IMR-90 (cell line): ENCODE results near the gene ELP2. TPM values are rescaled to one million over a fixed set of nuclear protein-coding genes. Genes with fewer than 3 reads are reported as not detected.

Experiments
- ATAC-seq: fragments of 200-7000 bp; cut with Tn5 transposase; 2 replicates; pipeline ENCODE4 v1.9.1; 2020; ENCODE audit warnings: low read depth, mild to moderate bottlenecking, moderate library complexity
- BruUV-seq: library from RNA; stranded (reverse); fragments of 400-500 nt; replicated peaks from 2 replicates; lab custom pipeline; 2021; lab: Mats Ljungman, UMichigan
- CTCF ChIA-PET: fragments of 300-600 bp; formaldehyde crosslinking; extraction: SDS; loops from one replicate; lab custom pipeline; 2021; ENCODE audit warnings: antibody characterized with exemption; lab: Yijun Ruan, JAX
- POLR2A ChIA-PET: fragments of 300-600 bp; sonication (Branson Sonifier 250); formaldehyde crosslinking; loops from one replicate; lab custom pipeline; 2022; ENCODE audit warnings: antibody characterized with exemption; ENCODE audit not compliant: unreplicated experiment; lab: Charles Lee
- DNase-seq: peaks from one replicate; pipeline ENCODE4 v3.0.0; 2013
- H2AFZ ChIP-seq: replicated peaks from 2 replicates; pipeline ENCODE3; 2013; ENCODE audit warnings: low read length, mild to moderate bottlenecking; ENCODE audit not compliant: poor library complexity
- H2AK5ac ChIP-seq: 2 replicates; pipeline ENCODE4 v1.6.1; 2013; ENCODE audit warnings: low read depth, low read length, inconsistent platforms
- H2AK9ac ChIP-seq: replicated peaks from 2 replicates; pipeline ENCODE3; 2013; ENCODE audit warnings: mild to moderate bottlenecking, low read depth, low read length, moderate library complexity; ENCODE audit not compliant: poor library complexity
- H2BK120ac ChIP-seq: 2 replicates; pipeline ENCODE4 v1.6.1; 2013; ENCODE audit warnings: low read depth, low read length, inconsistent platforms
- H2BK15ac ChIP-seq: 3 replicates; pipeline ENCODE4 v1.6.1; 2013; ENCODE audit warnings: low read depth, low read length, inconsistent platforms
- H2BK20ac ChIP-seq: 2 replicates; pipeline ENCODE4 v1.6.1; 2013; ENCODE audit warnings: low read depth, mild to moderate bottlenecking, inconsistent platforms, low read length, moderate library complexity
- H2BK5ac ChIP-seq: 2 replicates; pipeline ENCODE4 v1.6.1; 2013; ENCODE audit warnings: mild to moderate bottlenecking, low read depth, low read length, inconsistent platforms; ENCODE audit not compliant: poor library complexity, severe bottlenecking
- H3K14ac ChIP-seq: replicated peaks from 2 replicates; pipeline ENCODE4 v1.6.1; 2013; ENCODE audit warnings: low read depth, low read length, inconsistent platforms
- H3K18ac ChIP-seq: 2 replicates; pipeline ENCODE4 v1.6.1; 2013; ENCODE audit warnings: low read depth, low read length, control low read depth
- H3K23ac ChIP-seq: 2 replicates; pipeline ENCODE4 v1.6.1; 2013; ENCODE audit warnings: low read depth, low read length, inconsistent platforms
- H3K27ac ChIP-seq: 2 replicates; pipeline ENCODE4 v1.5.1; 2013; ENCODE audit warnings: mild to moderate bottlenecking, control low read depth, low read length; ENCODE audit not compliant: insufficient read depth
- H3K27me3 ChIP-seq: 2 replicates; pipeline ENCODE4 v1.6.1; 2013; ENCODE audit warnings: low read length; ENCODE audit not compliant: control insufficient read depth, insufficient read depth
- H3K36me3 ChIP-seq: 2 replicates; pipeline ENCODE4 v1.6.1; 2013; ENCODE audit warnings: low read length, mixed read lengths; ENCODE audit not compliant: control insufficient read depth, insufficient read depth
- H3K4ac ChIP-seq: 2 replicates; pipeline ENCODE4 v1.6.1; 2013; ENCODE audit warnings: low read depth, low read length, inconsistent platforms
- H3K4me1 ChIP-seq: 2 replicates; pipeline ENCODE4 v1.6.1; 2013; ENCODE audit warnings: low read length, mixed read lengths; ENCODE audit not compliant: control insufficient read depth, insufficient read depth
- H3K4me2 ChIP-seq: 2 replicates; pipeline ENCODE4 v1.6.1; 2013; ENCODE audit warnings: low read depth, mild to moderate bottlenecking, control low read depth, low read length, moderate library complexity
- H3K4me3 ChIP-seq: 2 replicates; pipeline ENCODE4 v1.5.1; 2013; ENCODE audit warnings: low read depth, mild to moderate bottlenecking, control low read depth, low read length, moderate library complexity; ENCODE audit not compliant: insufficient read depth
- H3K56ac ChIP-seq: 2 replicates; pipeline ENCODE4 v1.6.1; 2013; ENCODE audit warnings: low read length, inconsistent platforms; ENCODE audit not compliant: insufficient read depth; ENCODE audit errors: extremely low read depth
- H3K79me1 ChIP-seq, 2 experiments: 2 replicates each; pipeline ENCODE4 v1.6.1; 2013; ENCODE audit warnings: low read length in 2 of 2, inconsistent platforms in 1 of 2, low read depth in 1 of 2
- H3K9ac ChIP-seq: 2 replicates; pipeline ENCODE4 v1.6.1; 2013; ENCODE audit warnings: low read depth, low read length, control low read depth
- H3K9me1 ChIP-seq: 2 replicates; pipeline ENCODE4 v1.6.1; 2013; ENCODE audit warnings: low read length, inconsistent platforms; ENCODE audit not compliant: insufficient read depth
- H3K9me3 ChIP-seq: 2 replicates; pipeline ENCODE4 v1.6.1; 2013; ENCODE audit warnings: low read length; ENCODE audit not compliant: control insufficient read depth, insufficient read depth
- H4K20me1 ChIP-seq: 2 replicates; pipeline ENCODE4 v1.6.1; 2013; ENCODE audit warnings: low read length, inconsistent platforms; ENCODE audit not compliant: insufficient read depth
- H4K5ac ChIP-seq: 2 replicates; pipeline ENCODE4 v1.6.1; 2013; ENCODE audit warnings: mild to moderate bottlenecking, low read depth, low read length, control low read depth
- H4K8ac ChIP-seq, 2 experiments: 2 replicates each; pipeline ENCODE4 v1.6.1; 2013; ENCODE audit warnings: low read depth in 2 of 2, low read length in 2 of 2, control low read depth in 1 of 2, inconsistent platforms in 1 of 2
- H4K91ac ChIP-seq: 2 replicates; pipeline ENCODE4 v1.6.1; 2013; ENCODE audit warnings: low read depth, low read length, inconsistent platforms; ENCODE audit not compliant: insufficient read depth
- BHLHE40 ChIP-seq: fragments of 150-350 bp; IDR thresholded peaks from 2 replicates; pipeline ENCODE4 v1.6.1; 2016; ENCODE audit warnings: mild to moderate bottlenecking, low read depth, low read length
- CEBPB ChIP-seq: IDR thresholded peaks from 2 replicates; pipeline ENCODE4 v1.6.1; 2012; ENCODE audit warnings: low read depth, low read length, improper control_type of control experiment
- CHD1 ChIP-seq: IDR thresholded peaks from 2 replicates; pipeline ENCODE4 v1.6.1; 2012; ENCODE audit warnings: low read depth, low read length, improper control_type of control experiment
- ELK1 ChIP-seq: fragments of 150-350 bp; IDR thresholded peaks from 2 replicates; pipeline ENCODE4 v1.6.1; 2016; ENCODE audit warnings: low read depth, mild to moderate bottlenecking, low read length, moderate library complexity, borderline replicate concordance
- FOS ChIP-seq: fragments of 150-350 bp; IDR thresholded peaks from 2 replicates; pipeline ENCODE4 v1.6.1; 2016; ENCODE audit warnings: low read depth, low read length
- MAZ ChIP-seq: IDR thresholded peaks from 2 replicates; pipeline ENCODE4 v1.6.1; 2012; ENCODE audit warnings: low read depth, mild to moderate bottlenecking, low read length, improper control_type of control experiment, moderate library complexity, borderline replicate concordance
- NFE2L2 ChIP-seq: fragments of 150-350 bp; IDR thresholded peaks from 2 replicates; pipeline ENCODE4 v1.6.1; 2016; ENCODE audit warnings: low read depth, mild to moderate bottlenecking, low read length
- POLR2A ChIP-seq: IDR thresholded peaks from 2 replicates; pipeline ENCODE4 v1.6.1; 2012; ENCODE audit warnings: mild to moderate bottlenecking, low read depth, low read length
- RAD21 ChIP-seq: IDR thresholded peaks from 2 replicates; pipeline ENCODE4 v1.6.1; 2012; ENCODE audit warnings: low read length, improper control_type of control experiment
- RCOR1 ChIP-seq: IDR thresholded peaks from 2 replicates; pipeline ENCODE4 v1.6.1; 2012; ENCODE audit warnings: mild to moderate bottlenecking, low read length, improper control_type of control experiment; ENCODE audit not compliant: insufficient replicate concordance
- RFX5 ChIP-seq: IDR thresholded peaks from 2 replicates; pipeline ENCODE4 v1.8.0; 2012; ENCODE audit warnings: low read depth, mild to moderate bottlenecking, low read length, moderate library complexity
- SMC3 ChIP-seq: fragments of 150-350 bp; IDR thresholded peaks from 2 replicates; pipeline ENCODE4 v1.6.1; 2016; ENCODE audit warnings: low read depth, mild to moderate bottlenecking, antibody characterized with exemption, low read length, moderate library complexity
- USF2 ChIP-seq: fragments of 150-350 bp; IDR thresholded peaks from 2 replicates; pipeline ENCODE4 v1.6.1; 2017; ENCODE audit warnings: mild to moderate bottlenecking, antibody characterized with exemption, low read length, low read depth
- WGBS, 2 experiments: methylation state at CpG; one replicate each; pipeline versions ENCODE4 v1.1.5 to v1.1.7; 2013; ENCODE audit warnings: missing lambda C conversion rate in 2 of 2; ENCODE audit not compliant: insufficient read length in 1 of 2; ENCODE audit errors: extremely low coverage in 2 of 2; 5-methylcytosine and 5-hydroxymethylcytosine counted together
- dilution Hi-C: fragments of 300-500 bp; cut with HindIII; formaldehyde crosslinking; loops from one replicate; pipeline ENCODE4 v1.14.3; 2018; ENCODE audit warnings: low sequenced_read_pairs; ENCODE audit not compliant: unreplicated experiment
- in situ Hi-C: fragments of 300-500 bp; cut with MboI; formaldehyde crosslinking; loops from 3 replicates; pipeline ENCODE4 v1.14.3; 2019; ENCODE audit warnings: low sequenced_read_pairs, inconsistent platforms, mixed read lengths
- intact Hi-C: fragments of 100-400 bp; cut with micrococcal nuclease; formaldehyde crosslinking; loops from 2 replicates; pipeline ENCODE4 v1.10.0; 2022
- polyA plus RNA-seq, 3 experiments: library from polyadenylated mRNA; depleted of rRNA; stranded (reverse); fragments of >200 nt; gene quantifications; 2 replicates each; pipeline ENCODE4 v1.2.3, GENCODE V29; 2012; ENCODE audit warnings: low replicate concordance in 1 of 3
- total RNA-seq: library from RNA; depleted of rRNA; stranded (reverse); fragments of >200 nt; gene quantifications from 2 replicates; pipeline ENCODE4 v1.2.3, GENCODE V29; 2012
- TF ChIP-seq, protein P1 (sequence below): conservative IDR thresholded peaks from 2 replicates; pipeline ENCODE4 v1.5.1; 2012; ENCODE audit warnings: mild to moderate bottlenecking, low read depth, low read length, improper control_type of control experiment

Gene ELP2
- total and polyA plus RNA-seq, 2 of the 4 experiments (the other 2 are of a cell fraction), result 48.1 to 161 TPM

GRCh38 chr18:36186461-36187192 lies 56.9 kb downstream of the ELP2 start:
- peak overlapping the region; percentile 62 for H3K27ac ChIP-seq
- peak overlapping the region; percentile 78 for H3K4me2 ChIP-seq
- H3K14ac ChIP-seq, result peak overlapping the region; percentile 94
- no peaks in the 10 kb centered on the region for H3K9me3 ChIP-seq
- H3K18ac ChIP-seq, result peak overlapping the region; percentile 75; the same call in 1 of the 2 replicates
- H2AK5ac ChIP-seq, result peak overlapping the region; percentile 13; the same call in 1 of the 2 replicates
- dilution Hi-C loops (no loop called here), intact Hi-C loops (no loop called here), in situ Hi-C loops (no loop called here)
- peak overlapping the region; percentile 91 for H3K9ac ChIP-seq
- H4K91ac ChIP-seq, result peak overlapping the region; percentile 80; the same call in 1 of the 2 replicates
- no peak for DNase-seq
- WGBS, 2 experiments, result 27% methylated on average over 14 of the region's 47 CpGs; no CpG with 5 or more reads in 1 of the 2 experiments
- no peaks in the 10 kb centered on the region for H3K27me3 ChIP-seq
- ChIA-PET POLR2A (no interaction called here), CTCF (interaction anchor here (0.9 to 1.0 kb wide), 2 partner anchors 90 to 236 kb away, joined by 3 to 4 read pairs; no protein-coding TSS in a partner anchor)
- peaks cover 11% of the 10 kb centered on the region; the same call in 1 of the 2 replicates for H3K9me1 ChIP-seq
- peak overlapping the region; percentile 91 for H3K4me3 ChIP-seq
- no TSS peak for BruUV-seq
- peaks cover 7 to 23% of the 10 kb centered on the region in 2 experiments; a peak in 3 of 4 replicates for H3K79me1 ChIP-seq
- H2BK5ac ChIP-seq, result peak overlapping the region; percentile 40
- H2BK15ac ChIP-seq, result peak overlapping the region; percentile 55; the same call in 1 of the 3 replicates
- H3K23ac ChIP-seq, result peak overlapping the region; percentile 75; the same call in 1 of the 2 replicates
- H2AFZ ChIP-seq, result peak overlapping the region; percentile 95
- H2AK9ac ChIP-seq, result peak overlapping the region; percentile 94
- no peaks in the 10 kb centered on the region for H4K20me1 ChIP-seq
- H2BK120ac ChIP-seq, result peak overlapping the region; percentile 53; the same call in 1 of the 2 replicates
- peak overlapping the region; percentile 86 for H3K4ac ChIP-seq
- H3K56ac ChIP-seq, result peak overlapping the region; percentile 77; the same call in 1 of the 2 replicates
- H3K4me1 ChIP-seq, result peaks cover 14% of the 10 kb centered on the region; the same call in 1 of the 2 replicates
- peak; percentile 50 for ATAC-seq
- H3K36me3 ChIP-seq, result no peaks in the 10 kb centered on the region
- no peak overlapping the region for H2BK20ac ChIP-seq
- H4K8ac ChIP-seq, result peak overlapping the region; percentile 81 to 90
- H4K5ac ChIP-seq, result peak overlapping the region; percentile 84
- TF ChIP-seq POLR2A, result no peak
- no peak for TF ChIP-seq ELK1
- no peak for TF ChIP-seq SMC3
- TF ChIP-seq CHD1, result no peak
- TF ChIP-seq RAD21, result no peak
- no peak for TF ChIP-seq USF2
- TF ChIP-seq RFX5, result no peak
- TF ChIP-seq, protein P1, sequence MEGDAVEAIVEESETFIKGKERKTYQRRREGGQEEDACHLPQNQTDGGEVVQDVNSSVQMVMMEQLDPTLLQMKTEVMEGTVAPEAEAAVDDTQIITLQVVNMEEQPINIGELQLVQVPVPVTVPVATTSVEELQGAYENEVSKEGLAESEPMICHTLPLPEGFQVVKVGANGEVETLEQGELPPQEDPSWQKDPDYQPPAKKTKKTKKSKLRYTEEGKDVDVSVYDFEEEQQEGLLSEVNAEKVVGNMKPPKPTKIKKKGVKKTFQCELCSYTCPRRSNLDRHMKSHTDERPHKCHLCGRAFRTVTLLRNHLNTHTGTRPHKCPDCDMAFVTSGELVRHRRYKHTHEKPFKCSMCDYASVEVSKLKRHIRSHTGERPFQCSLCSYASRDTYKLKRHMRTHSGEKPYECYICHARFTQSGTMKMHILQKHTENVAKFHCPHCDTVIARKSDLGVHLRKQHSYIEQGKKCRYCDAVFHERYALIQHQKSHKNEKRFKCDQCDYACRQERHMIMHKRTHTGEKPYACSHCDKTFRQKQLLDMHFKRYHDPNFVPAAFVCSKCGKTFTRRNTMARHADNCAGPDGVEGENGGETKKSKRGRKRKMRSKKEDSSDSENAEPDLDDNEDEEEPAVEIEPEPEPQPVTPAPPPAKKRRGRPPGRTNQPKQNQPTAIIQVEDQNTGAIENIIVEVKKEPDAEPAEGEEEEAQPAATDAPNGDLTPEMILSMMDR, result no peak
- TF ChIP-seq FOS, result no peak
- no peak for TF ChIP-seq BHLHE40
- TF ChIP-seq MAZ, result no peak; the same call in 1 of the 2 replicates
- no peak for TF ChIP-seq NFE2L2
- no peak for TF ChIP-seq CEBPB
- no peak for TF ChIP-seq RCOR1
